RCC 7860 (cell line): ENCODE results near the gene DOK6.

Experiments used
- DNase-seq: peaks from one replicate; pipeline ENCODE4 v3.0.0-alpha.2; 2015; ENCODE audit warnings: low spot score
- FAIRE-seq: peaks from 2 replicates; lab custom pipeline; 2012; peaks lifted over from hg19 to GRCh38; lab: Jason Lieb, UNC

Gene DOK6

DNA sequence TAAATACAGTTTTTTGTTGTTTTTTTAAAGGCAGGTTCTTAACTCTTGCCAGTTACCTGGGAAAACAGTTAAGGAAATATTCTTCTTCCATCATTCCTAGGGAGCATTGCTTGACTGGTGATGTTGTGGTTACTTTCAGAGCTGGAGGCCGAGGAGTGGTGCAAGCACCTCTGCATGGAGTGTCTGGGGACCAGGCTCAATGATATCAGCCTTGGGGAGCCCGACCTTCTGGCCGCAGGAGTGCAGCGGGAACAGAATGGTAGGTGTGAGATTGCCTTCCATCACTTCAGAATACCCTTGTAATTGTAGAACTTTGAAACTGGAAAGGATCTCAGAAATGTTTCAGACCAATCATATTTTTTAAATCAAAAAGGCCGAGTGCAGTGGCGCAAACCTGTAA, 276.9 kb downstream of the DOK6 start:
- DNase-seq (no peak), FAIRE-seq (no peak)

GRCh38 chr18:69680123-69680522, 279.4 kb downstream of the DOK6 start:
- no peak for DNase-seq
- no peak for FAIRE-seq

GRCh38 chr18:69683176-69683575, 282.5 kb downstream of the DOK6 start:
- DNase-seq (no peak), FAIRE-seq (no peak)

GRCh38 chr18:69684789-69685188, 284.1 kb downstream of the DOK6 start:
- no peak for DNase-seq
- FAIRE-seq, result no peak

- FAIRE-seq, result no peak
Measured at GRCh38 chr18:69686861-69687260, 286.2 kb downstream of the DOK6 start.

GRCh38 chr18:69689121-69689759, 288.6 kb downstream of the DOK6 start:
- DNase-seq (no peak), FAIRE-seq (no peak)

More at GRCh38 chr18:69686861-69687260, 286.2 kb downstream of the DOK6 start:
- DNase-seq, result no peak

DNA sequence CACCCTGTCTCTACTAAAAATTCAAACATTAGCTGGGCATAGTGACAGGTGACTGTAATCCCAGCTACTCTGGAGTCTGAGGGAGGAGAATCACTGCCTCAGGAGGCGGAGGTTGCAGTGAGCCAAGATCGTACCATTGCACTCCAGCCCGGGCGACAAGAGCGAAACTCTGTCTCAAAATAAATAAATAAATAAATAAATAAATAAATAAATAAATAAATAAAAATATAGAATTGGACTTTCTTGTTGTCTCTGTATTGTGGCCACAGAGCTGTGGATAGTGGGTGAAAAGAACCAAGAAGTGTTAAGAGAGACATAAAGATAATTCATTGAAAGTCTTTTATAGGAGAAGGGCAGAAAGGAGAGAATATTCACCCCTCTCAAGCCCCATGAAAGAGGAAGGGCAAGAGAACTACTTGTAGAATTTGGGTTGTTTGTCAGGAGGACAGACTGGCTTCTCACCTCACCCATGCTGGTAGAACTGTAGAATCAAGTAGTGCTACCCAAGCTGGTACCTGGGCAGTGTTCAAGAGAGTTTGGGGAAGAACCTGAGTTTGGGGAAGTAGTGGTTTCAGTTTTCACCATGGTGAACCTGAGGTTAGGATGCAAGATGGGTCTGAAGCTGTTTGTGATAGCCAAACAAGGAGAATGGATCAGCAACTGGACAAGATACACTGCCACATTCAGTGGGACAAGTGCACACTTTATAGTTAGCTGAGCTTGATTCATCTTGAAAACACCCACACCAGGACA, 290.5 kb downstream of the DOK6 start:
- FAIRE-seq (no peak), DNase-seq (no peak)

- no peak for FAIRE-seq
- DNase-seq, result no peak
Measured at GRCh38 chr18:69697069-69697468, 296.4 kb downstream of the DOK6 start.

GRCh38 chr18:69697689-69698088, 297.0 kb downstream of the DOK6 start:
- FAIRE-seq (no peak), DNase-seq (no peak)

DNA sequence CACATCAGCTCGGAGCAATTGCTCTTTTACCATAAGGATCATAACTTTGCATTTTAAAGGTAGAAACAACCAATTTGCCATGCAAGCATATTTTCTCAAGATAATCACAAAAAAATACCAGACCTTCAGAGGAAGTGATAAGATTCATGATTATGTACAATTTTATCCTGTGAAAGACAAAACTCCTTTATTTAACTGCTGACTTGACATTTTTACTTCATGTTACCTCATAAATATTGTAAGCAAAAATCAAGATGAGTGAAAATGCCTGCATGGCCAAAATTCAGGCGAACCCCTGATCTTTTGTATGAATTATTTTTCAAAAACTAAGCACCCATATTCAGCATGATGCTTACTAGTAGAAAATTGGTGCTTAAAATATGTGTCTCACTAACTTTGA, 300.6 kb downstream of the DOK6 start:
- DNase-seq, result no peak
- no peak for FAIRE-seq

DNA sequence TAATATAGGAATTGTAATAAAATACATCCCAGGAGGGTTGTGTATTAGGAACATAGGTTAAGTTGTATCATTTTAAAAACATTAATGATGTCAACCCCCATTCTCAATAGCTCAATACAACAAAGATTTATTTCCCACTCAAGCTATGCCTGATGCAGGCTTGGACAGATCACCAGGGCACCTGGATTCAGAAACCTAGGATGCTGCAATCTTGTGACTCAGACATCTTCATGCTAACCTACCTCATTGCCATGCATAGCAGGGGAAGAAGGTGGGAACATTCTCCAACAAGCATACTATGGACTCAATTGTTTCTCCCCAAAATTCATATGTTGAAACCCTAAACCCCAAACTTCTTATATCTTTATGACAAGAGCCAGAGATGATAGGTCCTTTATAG, 302.8 kb downstream of the DOK6 start:
- DNase-seq, result no peak
- no peak for FAIRE-seq

- no peak for FAIRE-seq
- DNase-seq, result no peak
Measured at GRCh38 chr18:69705987-69706386, 305.3 kb downstream of the DOK6 start.

- FAIRE-seq (no peak), DNase-seq (no peak)
Measured at GRCh38 chr18:69708844-69709243, 308.2 kb downstream of the DOK6 start.

DNA sequence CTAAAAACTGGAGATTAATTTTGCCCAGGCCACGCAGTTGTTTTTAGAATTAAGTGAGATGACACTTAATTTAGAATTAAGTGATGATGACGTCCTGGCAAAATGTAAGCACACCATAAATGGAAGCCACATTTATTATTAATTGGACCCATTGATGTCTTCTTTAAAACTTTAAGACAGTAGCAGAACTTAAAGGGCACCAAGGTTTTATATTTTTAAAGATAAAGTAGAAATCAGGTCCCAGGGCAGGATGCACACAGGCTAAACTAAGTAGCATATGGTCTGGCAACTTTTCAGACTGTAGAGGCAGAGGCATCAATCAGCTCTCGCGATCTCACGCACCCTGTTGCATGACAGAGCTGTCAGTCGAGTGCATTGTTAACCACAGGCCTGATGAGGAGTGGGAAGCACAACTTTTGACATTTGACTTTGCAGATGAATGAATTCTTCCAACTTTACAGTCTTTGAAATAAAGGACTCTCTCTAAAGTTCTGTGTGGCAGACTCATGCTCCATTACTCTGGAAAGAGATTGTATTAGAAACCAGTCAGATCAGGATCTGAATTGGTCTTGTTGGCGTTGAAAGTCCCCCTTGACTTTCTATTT, 314.6 kb downstream of the DOK6 start:
- DNase-seq (no peak), FAIRE-seq (no peak)

- FAIRE-seq, result no peak
Measured at GRCh38 chr18:69717586-69717985, 316.9 kb downstream of the DOK6 start.

GRCh38 chr18:69718912-69719547, 318.3 kb downstream of the DOK6 start:
- FAIRE-seq (no peak), DNase-seq (no peak)

More at GRCh38 chr18:69717586-69717985, 316.9 kb downstream of the DOK6 start:
- DNase-seq, result no peak

DNA sequence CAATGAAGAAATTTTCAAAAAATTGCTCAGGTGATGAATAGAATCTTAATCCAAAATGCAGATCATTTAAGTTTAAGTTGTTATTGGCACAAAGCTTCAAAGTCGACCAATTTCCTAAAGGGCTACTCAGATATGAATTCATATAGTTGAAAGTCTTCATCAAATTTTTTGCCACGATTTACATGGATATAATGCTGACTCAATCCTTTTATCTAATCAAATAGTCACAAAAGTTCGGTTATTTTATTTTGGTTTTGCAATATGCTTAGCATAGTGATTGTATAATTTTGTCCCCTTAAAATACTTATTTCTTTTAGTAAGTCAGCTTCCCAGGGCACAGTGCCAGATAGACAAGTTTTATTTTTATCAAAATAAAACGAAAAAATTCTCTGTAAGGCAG, 319.7 kb downstream of the DOK6 start:
- no peak for FAIRE-seq
- DNase-seq, result no peak

DNA sequence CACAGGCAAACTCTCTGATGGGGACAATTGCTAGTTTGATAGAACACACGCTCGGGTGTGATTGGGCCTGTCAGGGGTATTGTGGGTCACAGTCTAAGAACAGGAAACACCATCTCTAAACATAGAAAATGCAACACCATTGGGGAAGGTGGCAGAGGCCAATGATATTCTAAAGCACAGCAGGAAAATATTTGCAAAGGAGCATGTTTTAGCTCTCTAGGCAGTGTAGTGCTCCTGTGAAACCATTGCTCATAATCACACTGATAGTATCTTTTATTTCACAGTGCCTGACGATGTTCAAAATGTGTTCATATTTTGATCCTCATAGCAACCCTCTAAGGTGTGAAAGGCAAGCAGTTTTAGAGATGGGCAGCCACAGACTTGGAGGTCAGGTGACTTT, 322.7 kb downstream of the DOK6 start:
- FAIRE-seq (no peak), DNase-seq (no peak)

DNA sequence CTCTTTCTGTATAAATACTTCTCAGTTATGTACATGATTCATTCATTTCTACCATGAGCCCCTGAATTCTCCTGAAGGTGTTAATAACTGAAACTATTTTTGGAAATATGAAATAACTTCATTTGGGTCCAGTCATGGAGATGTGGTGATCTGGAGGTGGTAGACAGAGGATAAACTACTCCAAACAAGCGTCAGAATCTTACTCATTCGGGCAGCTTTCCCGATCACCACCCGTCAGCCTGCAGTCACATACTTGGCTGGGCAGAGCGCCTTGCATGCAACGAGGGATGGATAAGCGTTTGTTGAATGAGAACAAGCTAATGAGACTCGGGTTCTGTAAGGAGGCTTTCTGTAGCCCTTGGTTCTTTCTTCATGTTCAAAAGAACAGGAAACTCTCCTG, 324.3 kb downstream of the DOK6 start:
- FAIRE-seq, result no peak
- no peak for DNase-seq

DNA sequence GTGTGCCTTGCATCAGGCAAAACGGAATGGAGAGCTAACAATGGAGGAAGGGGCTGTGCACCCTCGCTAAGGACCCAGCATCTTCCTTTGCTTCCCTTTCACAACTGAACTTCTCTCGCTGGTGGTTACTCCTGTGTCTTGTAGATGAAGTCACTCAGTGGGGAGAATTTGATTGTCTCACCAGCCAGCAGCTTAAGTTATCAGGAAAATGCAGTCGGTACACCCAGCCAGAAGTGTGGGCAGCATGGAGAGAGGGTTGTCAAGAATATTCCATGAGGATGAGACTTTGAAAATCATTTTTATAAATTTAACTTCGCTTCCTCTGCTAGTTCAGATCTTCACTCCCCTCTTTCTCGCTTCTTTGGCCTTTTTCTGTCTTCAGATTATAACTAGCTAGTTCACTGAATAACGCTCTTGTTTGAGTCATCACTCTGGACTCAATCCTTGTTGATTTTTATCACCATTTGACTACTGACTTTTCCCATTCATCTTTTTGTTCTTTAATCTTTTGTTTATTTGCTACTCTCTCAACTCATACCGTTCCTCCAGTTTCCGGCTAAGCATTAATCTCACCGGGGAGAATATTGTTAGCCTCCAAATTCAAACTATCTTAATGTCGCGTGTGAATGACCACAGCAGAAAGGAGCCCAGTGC, 325.3 kb downstream of the DOK6 start:
- no peak for DNase-seq
- FAIRE-seq, result no peak

DNA sequence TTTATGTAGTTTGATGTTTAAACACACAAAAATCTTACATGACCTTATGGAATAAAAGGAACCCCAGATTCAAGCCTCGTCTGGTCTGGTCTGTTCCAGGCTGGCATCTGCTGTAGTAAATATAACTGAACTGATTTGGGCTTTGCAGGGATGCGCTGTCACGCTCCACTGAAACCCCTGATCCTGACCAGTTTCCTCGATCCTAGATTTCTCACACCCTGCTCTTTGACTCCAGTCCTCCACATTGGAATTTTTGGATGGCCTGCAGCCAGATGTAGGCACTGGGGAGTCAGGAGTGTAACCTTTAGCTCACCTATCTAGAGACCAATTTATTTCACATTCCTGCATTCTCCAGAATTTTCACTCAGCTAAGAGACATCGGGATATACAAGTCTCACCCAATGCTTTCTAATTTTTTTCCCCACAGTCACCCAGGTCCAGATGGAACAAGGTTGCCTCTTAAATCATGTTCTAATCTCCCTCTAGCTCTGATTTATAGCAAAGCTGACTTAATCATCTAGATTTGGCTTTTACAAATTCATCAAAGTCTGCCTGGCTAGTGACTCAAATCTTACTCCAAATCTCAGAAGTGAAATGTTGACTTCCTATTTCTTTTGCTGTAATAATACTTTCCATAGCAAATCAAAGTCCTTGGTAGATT, 327.4 kb downstream of the DOK6 start:
- no peak for FAIRE-seq

More for the DNA sequence above, 327.4 kb downstream of the DOK6 start:
- no peak for DNase-seq
